Measurements from ENCODE around the gene NDUFAB1. TPM values are rescaled to one million over a fixed set of nuclear protein-coding genes. Genes with fewer than 3 reads are reported as not detected.

Gene NDUFAB1
- total RNA-seq, 4 donors from 2014 or later, result 76.6 to 115 (median 84.4) TPM

- intact Hi-C loops (cut with DNase I), result no loop called here
Measured at GRCh38 chr16:23579371-23579770, 16.7 kb downstream of the NDUFAB1 start.

GRCh38 chr16:23578101-23578830, 17.9 kb downstream of the NDUFAB1 start:
- peaks cover 30 to 91% (median 81%) of the 10 kb centered on the region in 4 donors for H3K36me3 ChIP-seq

More at GRCh38 chr16:23579371-23579770, 16.7 kb downstream of the NDUFAB1 start:
- Histone ChIP-seq H3K4me3 (no peak overlapping the region), H3K9me3 (no peaks in the 10 kb centered on the region), H3K36me3 (peaks cover 30 to 87% (median 78%) of the 10 kb centered on the region in 4 donors), H3K27me3 (no peaks in the 10 kb centered on the region), H3K4me1 (peaks cover 3 to 15% (median 8%) of the 10 kb centered on the region in 4 donors), H3K27ac (replicated peaks in 1 of 4) (no peak overlapping the region)
- no peak for DNase-seq (ENCODE audit: extremely low spot score)
- WGBS, result 97% methylated on average over 4 of the region's 4 CpGs
- no peak for TF ChIP-seq CTCF (IDR thresholded peaks at IDR 0.05)
- TF ChIP-seq POLR2A (IDR thresholded peaks at IDR 0.05; ENCODE audit: low read depth), result no peak
- no peak for TF ChIP-seq EP300 (IDR thresholded peaks at IDR 0.05)
- no peak for TF ChIP-seq POLR2AphosphoS5 (IDR thresholded peaks at IDR 0.05)

GRCh38 chr16:23577493-23577892, 18.6 kb downstream of the NDUFAB1 start:
- Histone ChIP-seq H3K36me3 (peaks cover 29 to 92% (median 82%) of the 10 kb centered on the region in 4 donors), H3K27me3 (no peaks in the 10 kb centered on the region), H3K4me1 (peaks cover 0 to 15% (median 8%) of the 10 kb centered on the region in 4 donors), H3K4me3 (no peak overlapping the region), H3K27ac (replicated peaks in 1 of 4) (peak overlapping the region in 2 of 4 donors; percentile 4 to 14), H3K9me3 (no peaks in the 10 kb centered on the region)
- no peak for TF ChIP-seq CTCF (IDR thresholded peaks at IDR 0.05)
- TF ChIP-seq POLR2A (IDR thresholded peaks at IDR 0.05; ENCODE audit: low read depth), result no peak
- TF ChIP-seq EP300 (IDR thresholded peaks at IDR 0.05), result no peak
- no peak for TF ChIP-seq POLR2AphosphoS5 (IDR thresholded peaks at IDR 0.05)
- intact Hi-C loops (cut with DNase I), result no loop called here
- 72% methylated on average over 2 of the region's 2 CpGs for WGBS
- DNase-seq (ENCODE audit: extremely low spot score), result no peak

More at GRCh38 chr16:23578101-23578830, 17.9 kb downstream of the NDUFAB1 start:
- no peak overlapping the region for H3K4me3 ChIP-seq
- H3K9me3 ChIP-seq, result no peaks in the 10 kb centered on the region
- peaks cover 0 to 15% (median 8%) of the 10 kb centered on the region in 4 donors for H3K4me1 ChIP-seq
- DNase-seq (ENCODE audit: extremely low spot score), result no peak
- WGBS, result 66% methylated on average over 5 of the region's 5 CpGs
- intact Hi-C loops (cut with DNase I), result no loop called here
- H3K27ac ChIP-seq (replicated peaks in 1 of 4), result peak overlapping the region in 1 of 4 donors; percentile 14
- no peaks in the 10 kb centered on the region for H3K27me3 ChIP-seq
- TF ChIP-seq POLR2AphosphoS5 (IDR thresholded peaks at IDR 0.05) (no peak), CTCF (IDR thresholded peaks at IDR 0.05) (no peak), POLR2A (IDR thresholded peaks at IDR 0.05; ENCODE audit: low read depth) (no peak), EP300 (IDR thresholded peaks at IDR 0.05) (no peak)

GRCh38 chr16:23575834-23576233, 20.3 kb downstream of the NDUFAB1 start:
- DNase-seq (ENCODE audit: extremely low spot score), result no peak
- intact Hi-C loops (cut with DNase I), result no loop called here
- Histone ChIP-seq H3K9me3 (no peaks in the 10 kb centered on the region), H3K36me3 (peaks cover 28 to 94% (median 82%) of the 10 kb centered on the region in 4 donors), H3K27me3 (no peaks in the 10 kb centered on the region), H3K4me1 (peaks cover 0 to 15% (median 8%) of the 10 kb centered on the region in 4 donors), H3K4me3 (no peak overlapping the region), H3K27ac (replicated peaks in 1 of 4) (no peak overlapping the region)
- 86% methylated on average over 3 of the region's 3 CpGs for WGBS
- TF ChIP-seq EP300 (IDR thresholded peaks at IDR 0.05) (no peak), POLR2A (IDR thresholded peaks at IDR 0.05; ENCODE audit: low read depth) (no peak), POLR2AphosphoS5 (IDR thresholded peaks at IDR 0.05) (no peak), CTCF (IDR thresholded peaks at IDR 0.05) (no peak)
